ENCODE measurements around the gene CHCHD6.

The CHCHD6 gene

GRCh38 chr3:126964950-126965349, 260.9 kb downstream of the CHCHD6 start:
- H3K4me1 ChIP-seq, result peaks cover 19% of the 10 kb centered on the region
- no peaks in the 10 kb centered on the region for H3K27me3 ChIP-seq (ENCODE audit: control insufficient read depth, insufficient read depth, low read length)
- H3K9me3 ChIP-seq (ENCODE audit: control insufficient read depth, low read length), result no peaks in the 10 kb centered on the region
- no peak overlapping the region for H3K4me3 ChIP-seq (ENCODE audit: low read depth, low read length)
- no peak for TF ChIP-seq CTCF (IDR thresholded peaks at IDR 0.05)
- no peak overlapping the region for H2AFZ ChIP-seq
- no peaks in the 10 kb centered on the region for H3K36me3 ChIP-seq (ENCODE audit: control insufficient read depth, insufficient read depth, low read length)
- no peak overlapping the region for H3K9ac ChIP-seq
- no peaks in the 10 kb centered on the region for H3K79me2 ChIP-seq
- no peak overlapping the region for H3K27ac ChIP-seq
- no peak overlapping the region for H3K4me2 ChIP-seq (ENCODE audit: low read length)

GRCh38 chr3:126965526-126966080, 261.6 kb downstream of the CHCHD6 start:
- Histone ChIP-seq H3K9me3 (ENCODE audit: control insufficient read depth, low read length) (no peaks in the 10 kb centered on the region), H3K9ac (no peak overlapping the region), H3K4me2 (ENCODE audit: low read length) (no peak overlapping the region), H3K36me3 (ENCODE audit: control insufficient read depth, insufficient read depth, low read length) (no peaks in the 10 kb centered on the region), H3K27me3 (ENCODE audit: control insufficient read depth, insufficient read depth, low read length) (no peaks in the 10 kb centered on the region), H2AFZ (no peak overlapping the region), H3K4me3 (ENCODE audit: low read depth, low read length) (no peak overlapping the region), H3K4me1 (peaks cover 19% of the 10 kb centered on the region), H3K27ac (no peak overlapping the region), H3K79me2 (no peaks in the 10 kb centered on the region)
- no peak for TF ChIP-seq CTCF (IDR thresholded peaks at IDR 0.05)

GRCh38 chr3:126967386-126967785, 263.3 kb downstream of the CHCHD6 start:
- no peak overlapping the region for H2AFZ ChIP-seq
- H3K9me3 ChIP-seq (ENCODE audit: control insufficient read depth, low read length), result no peaks in the 10 kb centered on the region
- TF ChIP-seq CTCF (IDR thresholded peaks at IDR 0.05), result no peak
- H3K36me3 ChIP-seq (ENCODE audit: control insufficient read depth, insufficient read depth, low read length), result no peaks in the 10 kb centered on the region
- H3K27me3 ChIP-seq (ENCODE audit: control insufficient read depth, insufficient read depth, low read length), result no peaks in the 10 kb centered on the region
- no peak overlapping the region for H3K4me3 ChIP-seq (ENCODE audit: low read depth, low read length)
- H3K9ac ChIP-seq, result no peak overlapping the region
- H3K27ac ChIP-seq, result no peak overlapping the region
- peaks cover 4% of the 10 kb centered on the region for H3K4me1 ChIP-seq
- H3K79me2 ChIP-seq, result no peaks in the 10 kb centered on the region
- H3K4me2 ChIP-seq (ENCODE audit: low read length), result no peak overlapping the region

- Histone ChIP-seq H3K79me2 (no peaks in the 10 kb centered on the region), H3K27ac (no peak overlapping the region), H3K4me2 (ENCODE audit: low read length) (no peak overlapping the region), H3K9ac (no peak overlapping the region), H3K4me3 (ENCODE audit: low read depth, low read length) (no peak overlapping the region), H3K36me3 (ENCODE audit: control insufficient read depth, insufficient read depth, low read length) (no peaks in the 10 kb centered on the region), H3K4me1 (no peaks in the 10 kb centered on the region), H2AFZ (no peak overlapping the region), H3K9me3 (ENCODE audit: control insufficient read depth, low read length) (no peaks in the 10 kb centered on the region), H3K27me3 (ENCODE audit: control insufficient read depth, insufficient read depth, low read length) (no peaks in the 10 kb centered on the region)
- TF ChIP-seq CTCF (IDR thresholded peaks at IDR 0.05), result no peak
Measured at GRCh38 chr3:126968391-126969390, 264.7 kb downstream of the CHCHD6 start.
